Tibial artery (tissue), 4 donors: Measurements from ENCODE around the gene TAOK2.

Experiments used
- DNase-seq, 2 donors: peaks; one replicate each; pipeline ENCODE4 v3.0.0-alpha.2; 2019
- H3K27ac ChIP-seq, 2 donors: fragments of 200-600 bp; sonication (generic) in 1 of 2; 1 replicate in 1 of 2; 2 replicates in 1 of 2; pipeline ENCODE4 v1.5.1; 2018 to 2019; ENCODE audit warnings: mild to moderate bottlenecking in 1 of 2
- H3K27me3 ChIP-seq, 2 donors: fragments of 200-600 bp; sonication (generic) in 1 of 2; one replicate each; pipeline versions ENCODE4 v1.5.1 to v1.6.0; 2016 to 2019
- H3K36me3 ChIP-seq, 3 donors: fragments of 200-600 bp; sonication (generic) in 2 of 3; one replicate each; pipeline ENCODE4 v1.5.1; 2016 to 2019; ENCODE audit warnings: mild to moderate bottlenecking in 2 of 3
- H3K4me1 ChIP-seq, 4 donors: fragments of 200-600 bp; sonication (generic) in 2 of 4; 1 replicate in 3 of 4; 2 replicates in 1 of 4; pipeline ENCODE4 v1.5.1; 2016 to 2019
- H3K4me3 ChIP-seq, 2 donors: fragments of 200-600 bp; sonication (generic) in 1 of 2; 1 replicate in 1 of 2; 2 replicates in 1 of 2; pipeline ENCODE4 v1.5.1; 2018 to 2019; ENCODE audit warnings: mild to moderate bottlenecking in 2 of 2
- H3K9me3 ChIP-seq, 3 donors: fragments of 200-600 bp; sonication (generic) in 1 of 3; one replicate each; pipeline ENCODE4 v1.5.1; 2016 to 2019
- intact Hi-C: fragments of 100-400 bp; cut with DNase I; formaldehyde crosslinking; loops from one replicate; pipeline ENCODE4 v1.15.0; 2023; ENCODE audit warnings: low total_unique reads
- TF ChIP-seq, protein P1 (sequence below), 2 experiments: fragments of 200-600 bp in 1 of 2; fragments of 450-650 bp in 1 of 2; IDR thresholded peaks; one replicate each; pipeline ENCODE4 v1.5.1; 2017 to 2019; ENCODE audit warnings: antibody characterized with exemption in 2 of 2, mild to moderate bottlenecking in 1 of 2, moderate library complexity in 1 of 2

The TAOK2 gene

DNA sequence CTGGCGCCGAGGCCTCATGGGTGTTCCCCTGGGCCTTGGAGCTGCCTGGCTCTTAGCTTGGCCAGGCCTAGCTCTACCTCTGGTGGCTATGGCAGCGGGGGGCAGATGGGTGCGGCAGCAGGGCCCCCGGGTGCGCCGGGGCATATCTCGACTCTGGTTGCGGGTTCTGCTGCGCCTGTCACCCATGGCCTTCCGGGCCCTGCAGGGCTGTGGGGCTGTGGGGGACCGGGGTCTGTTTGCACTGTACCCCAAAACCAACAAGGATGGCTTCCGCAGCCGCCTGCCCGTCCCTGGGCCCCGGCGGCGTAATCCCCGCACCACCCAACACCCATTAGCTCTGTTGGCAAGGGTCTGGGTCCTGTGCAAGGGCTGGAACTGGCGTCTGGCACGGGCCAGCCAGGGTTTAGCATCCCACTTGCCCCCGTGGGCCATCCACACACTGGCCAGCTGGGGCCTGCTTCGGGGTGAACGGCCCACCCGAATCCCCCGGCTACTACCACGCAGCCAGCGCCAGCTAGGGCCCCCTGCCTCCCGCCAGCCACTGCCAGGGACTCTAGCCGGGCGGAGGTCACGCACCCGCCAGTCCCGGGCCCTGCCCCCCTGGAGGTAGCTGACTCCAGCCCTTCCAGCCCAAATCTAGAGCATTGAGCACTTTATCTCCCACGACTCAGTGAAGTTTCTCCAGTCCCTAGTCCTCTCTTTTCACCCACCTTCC is 13.9 kb downstream of the TAOK2 start:
- peaks cover 74 to 100% (median 87%) of the 10 kb centered on the region in 3 donors for H3K36me3 ChIP-seq
- no peak overlapping the region for H3K4me3 ChIP-seq
- no peak for DNase-seq
- no peak overlapping the region for H3K27ac ChIP-seq
- no peaks in the 10 kb centered on the region for H3K4me1 ChIP-seq
- TF ChIP-seq, protein P1, sequence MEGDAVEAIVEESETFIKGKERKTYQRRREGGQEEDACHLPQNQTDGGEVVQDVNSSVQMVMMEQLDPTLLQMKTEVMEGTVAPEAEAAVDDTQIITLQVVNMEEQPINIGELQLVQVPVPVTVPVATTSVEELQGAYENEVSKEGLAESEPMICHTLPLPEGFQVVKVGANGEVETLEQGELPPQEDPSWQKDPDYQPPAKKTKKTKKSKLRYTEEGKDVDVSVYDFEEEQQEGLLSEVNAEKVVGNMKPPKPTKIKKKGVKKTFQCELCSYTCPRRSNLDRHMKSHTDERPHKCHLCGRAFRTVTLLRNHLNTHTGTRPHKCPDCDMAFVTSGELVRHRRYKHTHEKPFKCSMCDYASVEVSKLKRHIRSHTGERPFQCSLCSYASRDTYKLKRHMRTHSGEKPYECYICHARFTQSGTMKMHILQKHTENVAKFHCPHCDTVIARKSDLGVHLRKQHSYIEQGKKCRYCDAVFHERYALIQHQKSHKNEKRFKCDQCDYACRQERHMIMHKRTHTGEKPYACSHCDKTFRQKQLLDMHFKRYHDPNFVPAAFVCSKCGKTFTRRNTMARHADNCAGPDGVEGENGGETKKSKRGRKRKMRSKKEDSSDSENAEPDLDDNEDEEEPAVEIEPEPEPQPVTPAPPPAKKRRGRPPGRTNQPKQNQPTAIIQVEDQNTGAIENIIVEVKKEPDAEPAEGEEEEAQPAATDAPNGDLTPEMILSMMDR (IDR thresholded peaks at IDR 0.05): no peak
- no peaks in the 10 kb centered on the region for H3K27me3 ChIP-seq
- no peaks in the 10 kb centered on the region for H3K9me3 ChIP-seq
- intact Hi-C loops: no loop called here

DNA sequence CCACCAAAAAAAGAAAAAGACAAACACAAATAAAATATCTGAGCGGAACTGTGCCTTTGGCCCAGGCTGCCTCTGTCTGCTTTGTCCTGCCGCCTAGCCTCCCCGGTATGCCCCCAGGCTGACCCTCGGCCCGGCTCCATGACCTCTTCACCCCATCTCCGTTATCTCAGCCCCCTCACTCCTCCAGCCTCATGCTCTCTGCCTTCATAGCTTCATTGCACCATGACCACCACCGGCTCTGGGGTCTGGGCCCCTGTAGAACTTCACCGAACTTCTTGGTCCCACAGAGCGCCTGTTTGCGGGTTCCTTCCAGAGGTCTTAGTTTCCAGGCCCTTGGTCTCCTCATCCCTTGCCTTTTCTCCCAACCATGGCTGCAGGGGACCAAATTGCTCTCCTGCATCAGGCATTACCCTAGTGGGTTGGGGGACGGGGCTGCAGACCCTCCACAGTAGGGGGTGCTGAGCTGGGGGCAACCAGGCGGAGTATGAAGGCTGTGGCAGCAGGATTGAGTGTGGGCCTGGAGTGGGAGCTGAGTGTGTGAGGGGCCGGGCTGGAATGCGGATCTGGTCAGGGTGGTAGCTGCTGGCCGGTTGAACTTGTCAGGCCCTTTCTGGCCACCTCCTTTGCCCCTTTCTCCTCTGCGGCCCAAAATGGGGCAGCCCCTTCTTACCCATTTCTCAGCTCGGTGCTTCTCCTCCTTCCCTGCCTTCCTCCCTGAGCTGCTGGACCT is 14.8 kb downstream of the TAOK2 start:
- Histone ChIP-seq H3K4me1 (peaks cover 0 to 2% (median 0%) of the 10 kb centered on the region in 4 donors), H3K36me3 (peaks cover 70 to 100% (median 87%) of the 10 kb centered on the region in 3 donors), H3K27ac (no peak overlapping the region), H3K9me3 (no peaks in the 10 kb centered on the region), H3K4me3 (no peak overlapping the region), H3K27me3 (no peaks in the 10 kb centered on the region)
- DNase-seq: no peak
- intact Hi-C loops: no loop called here
- TF ChIP-seq, protein P1 (IDR thresholded peaks at IDR 0.05): no peak

DNA sequence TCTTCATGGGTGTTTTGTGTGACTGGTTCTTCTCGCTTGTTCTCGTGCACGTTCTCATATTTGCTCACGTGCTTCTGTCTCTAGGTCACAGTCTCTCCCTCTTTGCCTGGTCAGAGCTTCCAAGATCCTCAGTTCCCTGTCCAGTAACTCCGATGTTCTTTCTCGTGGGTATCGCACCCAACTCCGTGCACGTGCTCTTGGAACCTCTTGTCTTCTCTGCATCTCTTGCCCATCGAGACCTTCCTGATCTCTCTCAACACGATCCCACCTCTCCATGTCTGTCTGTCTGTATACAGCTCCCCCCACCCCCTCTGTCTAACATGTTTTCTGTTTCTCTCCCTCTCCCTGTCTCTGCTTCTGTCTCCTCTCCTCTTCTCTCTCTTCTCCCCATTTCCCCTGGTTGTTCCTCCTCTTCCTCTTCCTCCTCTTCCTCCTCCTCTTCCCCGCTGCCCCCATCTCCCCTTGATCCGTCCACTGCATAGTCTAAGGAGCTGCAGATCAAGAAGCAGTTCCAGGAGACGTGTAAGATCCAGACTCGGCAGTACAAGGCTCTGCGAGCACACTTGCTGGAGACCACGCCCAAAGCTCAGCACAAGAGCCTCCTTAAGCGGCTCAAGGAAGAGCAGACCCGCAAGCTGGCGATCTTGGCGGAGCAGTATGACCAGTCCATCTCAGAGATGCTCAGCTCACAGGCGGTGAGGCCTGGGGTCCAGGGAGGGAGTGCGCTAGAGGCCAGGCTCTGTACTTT is 15.6 kb downstream of the TAOK2 start:
- no peaks in the 10 kb centered on the region for H3K9me3 ChIP-seq
- intact Hi-C loops: no loop called here
- peaks cover 0 to 7% (median 3%) of the 10 kb centered on the region in 4 donors for H3K4me1 ChIP-seq
- H3K4me3 ChIP-seq: no peak overlapping the region
- peaks cover 62 to 96% (median 85%) of the 10 kb centered on the region in 3 donors for H3K36me3 ChIP-seq
- no peak for DNase-seq
- no peak overlapping the region for H3K27ac ChIP-seq
- no peaks in the 10 kb centered on the region for H3K27me3 ChIP-seq
- TF ChIP-seq, protein P1 (IDR thresholded peaks at IDR 0.05): no peak

DNA sequence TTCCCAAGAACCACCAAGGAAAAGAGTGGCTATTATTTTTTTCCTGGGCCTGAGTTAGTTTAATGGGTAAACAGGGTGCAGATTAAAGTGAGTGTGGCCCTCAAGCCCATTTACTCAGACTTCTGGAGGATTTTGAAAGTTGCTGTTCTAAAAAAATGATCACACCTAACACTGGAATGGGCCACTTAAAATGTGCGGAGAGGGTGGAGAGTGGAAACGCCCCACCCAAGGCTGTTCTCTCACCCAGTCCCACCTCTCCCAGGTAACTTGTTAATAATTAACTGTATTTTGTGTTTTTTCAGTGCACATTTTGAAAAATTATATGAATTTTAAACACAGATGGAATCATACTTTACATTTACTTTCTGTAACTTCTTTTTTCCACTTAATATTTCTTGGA is 16.4 kb downstream of the TAOK2 start:
- intact Hi-C loops: loop anchor here (10.0 kb wide), 1 partner anchor 175 kb away; the partner anchor contains the start of genes PAGR1 and PRRT2
- Histone ChIP-seq H3K9me3 (no peaks in the 10 kb centered on the region), H3K36me3 (peaks cover 55 to 88% (median 77%) of the 10 kb centered on the region in 3 donors), H3K27ac (no peak overlapping the region), H3K4me3 (no peak overlapping the region), H3K27me3 (no peaks in the 10 kb centered on the region), H3K4me1 (peaks cover 0 to 15% (median 9%) of the 10 kb centered on the region in 4 donors)
- DNase-seq: no peak
- TF ChIP-seq, protein P1 (IDR thresholded peaks at IDR 0.05): no peak

DNA sequence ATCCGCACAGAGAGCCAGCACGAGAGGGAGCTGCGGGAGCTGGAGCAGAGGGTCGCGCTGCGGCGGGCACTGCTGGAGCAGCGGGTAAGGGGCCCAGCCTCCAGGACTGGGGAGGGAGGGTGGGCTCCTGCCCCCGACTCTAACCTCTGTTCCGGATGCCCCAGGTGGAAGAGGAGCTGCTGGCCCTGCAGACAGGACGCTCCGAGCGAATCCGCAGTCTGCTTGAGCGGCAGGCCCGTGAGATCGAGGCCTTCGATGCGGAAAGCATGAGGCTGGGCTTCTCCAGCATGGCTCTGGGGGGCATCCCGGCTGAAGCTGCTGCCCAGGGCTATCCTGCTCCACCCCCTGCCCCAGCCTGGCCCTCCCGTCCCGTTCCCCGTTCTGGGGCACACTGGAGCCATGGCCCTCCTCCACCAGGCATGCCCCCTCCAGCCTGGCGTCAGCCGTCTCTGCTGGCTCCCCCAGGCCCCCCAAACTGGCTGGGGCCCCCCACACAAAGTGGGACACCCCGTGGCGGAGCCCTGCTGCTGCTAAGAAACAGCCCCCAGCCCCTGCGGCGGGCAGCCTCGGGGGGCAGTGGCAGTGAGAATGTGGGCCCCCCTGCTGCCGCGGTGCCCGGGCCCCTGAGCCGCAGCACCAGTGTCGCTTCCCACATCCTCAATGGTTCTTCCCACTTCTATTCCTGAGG is 17.4 kb downstream of the TAOK2 start:
- Histone ChIP-seq H3K9me3 (no peaks in the 10 kb centered on the region), H3K27ac (no peak overlapping the region), H3K4me3 (no peak overlapping the region), H3K4me1 (peaks cover 0 to 16% (median 9%) of the 10 kb centered on the region in 4 donors), H3K36me3 (peaks cover 45 to 78% (median 67%) of the 10 kb centered on the region in 3 donors), H3K27me3 (no peaks in the 10 kb centered on the region)
- no peak for DNase-seq
- TF ChIP-seq, protein P1 (IDR thresholded peaks at IDR 0.05): no peak
- intact Hi-C loops: loop anchor here (10.0 kb wide), 1 partner anchor 176 kb away; the partner anchor contains the start of genes PAGR1 and PRRT2
